IMR-90 (cell line): ENCODE results near the gene ADAM15. TPM values are rescaled to one million over a fixed set of nuclear protein-coding genes. Genes with fewer than 3 reads are reported as not detected.

Source experiments
- ATAC-seq: fragments of 200-7000 bp; cut with Tn5 transposase; 2 replicates; pipeline ENCODE4 v1.9.1; 2020; ENCODE audit warnings: low read depth, mild to moderate bottlenecking, moderate library complexity
- BruUV-seq: library from RNA; stranded (reverse); fragments of 400-500 nt; replicated peaks from 2 replicates; lab custom pipeline; 2021; lab: Mats Ljungman, UMichigan
- CTCF ChIA-PET: fragments of 300-600 bp; formaldehyde crosslinking; extraction: SDS; loops from one replicate; lab custom pipeline; 2021; ENCODE audit warnings: antibody characterized with exemption; lab: Yijun Ruan, JAX
- POLR2A ChIA-PET: fragments of 300-600 bp; sonication (Branson Sonifier 250); formaldehyde crosslinking; loops from one replicate; lab custom pipeline; 2022; ENCODE audit warnings: antibody characterized with exemption; ENCODE audit not compliant: unreplicated experiment; lab: Charles Lee
- DNase-seq: peaks from one replicate; pipeline ENCODE4 v3.0.0; 2013
- H2AFZ ChIP-seq: replicated peaks from 2 replicates; pipeline ENCODE3; 2013; ENCODE audit warnings: low read length, mild to moderate bottlenecking; ENCODE audit not compliant: poor library complexity
- H2AK5ac ChIP-seq: 2 replicates; pipeline ENCODE4 v1.6.1; 2013; ENCODE audit warnings: low read depth, low read length, inconsistent platforms
- H2AK9ac ChIP-seq: replicated peaks from 2 replicates; pipeline ENCODE3; 2013; ENCODE audit warnings: mild to moderate bottlenecking, low read depth, low read length, moderate library complexity; ENCODE audit not compliant: poor library complexity
- H2BK120ac ChIP-seq: 2 replicates; pipeline ENCODE4 v1.6.1; 2013; ENCODE audit warnings: low read depth, low read length, inconsistent platforms
- H2BK15ac ChIP-seq: 3 replicates; pipeline ENCODE4 v1.6.1; 2013; ENCODE audit warnings: low read depth, low read length, inconsistent platforms
- H2BK20ac ChIP-seq: 2 replicates; pipeline ENCODE4 v1.6.1; 2013; ENCODE audit warnings: low read depth, mild to moderate bottlenecking, inconsistent platforms, low read length, moderate library complexity
- H2BK5ac ChIP-seq: 2 replicates; pipeline ENCODE4 v1.6.1; 2013; ENCODE audit warnings: mild to moderate bottlenecking, low read depth, low read length, inconsistent platforms; ENCODE audit not compliant: poor library complexity, severe bottlenecking
- H3K14ac ChIP-seq: replicated peaks from 2 replicates; pipeline ENCODE4 v1.6.1; 2013; ENCODE audit warnings: low read depth, low read length, inconsistent platforms
- H3K18ac ChIP-seq: 2 replicates; pipeline ENCODE4 v1.6.1; 2013; ENCODE audit warnings: low read depth, low read length, control low read depth
- H3K23ac ChIP-seq: 2 replicates; pipeline ENCODE4 v1.6.1; 2013; ENCODE audit warnings: low read depth, low read length, inconsistent platforms
- H3K27ac ChIP-seq: 2 replicates; pipeline ENCODE4 v1.5.1; 2013; ENCODE audit warnings: mild to moderate bottlenecking, control low read depth, low read length; ENCODE audit not compliant: insufficient read depth
- H3K27me3 ChIP-seq: 2 replicates; pipeline ENCODE4 v1.6.1; 2013; ENCODE audit warnings: low read length; ENCODE audit not compliant: control insufficient read depth, insufficient read depth
- H3K36me3 ChIP-seq: 2 replicates; pipeline ENCODE4 v1.6.1; 2013; ENCODE audit warnings: low read length, mixed read lengths; ENCODE audit not compliant: control insufficient read depth, insufficient read depth
- H3K4ac ChIP-seq: 2 replicates; pipeline ENCODE4 v1.6.1; 2013; ENCODE audit warnings: low read depth, low read length, inconsistent platforms
- H3K4me1 ChIP-seq: 2 replicates; pipeline ENCODE4 v1.6.1; 2013; ENCODE audit warnings: low read length, mixed read lengths; ENCODE audit not compliant: control insufficient read depth, insufficient read depth
- H3K4me2 ChIP-seq: 2 replicates; pipeline ENCODE4 v1.6.1; 2013; ENCODE audit warnings: low read depth, mild to moderate bottlenecking, control low read depth, low read length, moderate library complexity
- H3K4me3 ChIP-seq: 2 replicates; pipeline ENCODE4 v1.5.1; 2013; ENCODE audit warnings: low read depth, mild to moderate bottlenecking, control low read depth, low read length, moderate library complexity; ENCODE audit not compliant: insufficient read depth
- H3K56ac ChIP-seq: 2 replicates; pipeline ENCODE4 v1.6.1; 2013; ENCODE audit warnings: low read length, inconsistent platforms; ENCODE audit not compliant: insufficient read depth; ENCODE audit errors: extremely low read depth
- H3K79me1 ChIP-seq, 2 experiments: 2 replicates each; pipeline ENCODE4 v1.6.1; 2013; ENCODE audit warnings: low read length in 2 of 2, inconsistent platforms in 1 of 2, low read depth in 1 of 2
- H3K9ac ChIP-seq: 2 replicates; pipeline ENCODE4 v1.6.1; 2013; ENCODE audit warnings: low read depth, low read length, control low read depth
- H3K9me1 ChIP-seq: 2 replicates; pipeline ENCODE4 v1.6.1; 2013; ENCODE audit warnings: low read length, inconsistent platforms; ENCODE audit not compliant: insufficient read depth
- H3K9me3 ChIP-seq: 2 replicates; pipeline ENCODE4 v1.6.1; 2013; ENCODE audit warnings: low read length; ENCODE audit not compliant: control insufficient read depth, insufficient read depth
- H4K20me1 ChIP-seq: 2 replicates; pipeline ENCODE4 v1.6.1; 2013; ENCODE audit warnings: low read length, inconsistent platforms; ENCODE audit not compliant: insufficient read depth
- H4K5ac ChIP-seq: 2 replicates; pipeline ENCODE4 v1.6.1; 2013; ENCODE audit warnings: mild to moderate bottlenecking, low read depth, low read length, control low read depth
- H4K8ac ChIP-seq, 2 experiments: 2 replicates each; pipeline ENCODE4 v1.6.1; 2013; ENCODE audit warnings: low read depth in 2 of 2, low read length in 2 of 2, control low read depth in 1 of 2, inconsistent platforms in 1 of 2
- H4K91ac ChIP-seq: 2 replicates; pipeline ENCODE4 v1.6.1; 2013; ENCODE audit warnings: low read depth, low read length, inconsistent platforms; ENCODE audit not compliant: insufficient read depth
- BHLHE40 ChIP-seq: fragments of 150-350 bp; IDR thresholded peaks from 2 replicates; pipeline ENCODE4 v1.6.1; 2016; ENCODE audit warnings: mild to moderate bottlenecking, low read depth, low read length
- CHD1 ChIP-seq: IDR thresholded peaks from 2 replicates; pipeline ENCODE4 v1.6.1; 2012; ENCODE audit warnings: low read depth, low read length, improper control_type of control experiment
- MAFK ChIP-seq: IDR thresholded peaks from 2 replicates; pipeline ENCODE4 v1.6.1; 2012; ENCODE audit warnings: low read depth, low read length, improper control_type of control experiment
- MAZ ChIP-seq: IDR thresholded peaks from 2 replicates; pipeline ENCODE4 v1.6.1; 2012; ENCODE audit warnings: low read depth, mild to moderate bottlenecking, low read length, improper control_type of control experiment, moderate library complexity, borderline replicate concordance
- MXI1 ChIP-seq: IDR thresholded peaks from 2 replicates; pipeline ENCODE4 v1.6.1; 2012; ENCODE audit warnings: low read depth, mild to moderate bottlenecking, low read length, moderate library complexity, borderline replicate concordance
- NFE2L2 ChIP-seq: fragments of 150-350 bp; IDR thresholded peaks from 2 replicates; pipeline ENCODE4 v1.6.1; 2016; ENCODE audit warnings: low read depth, mild to moderate bottlenecking, low read length
- POLR2A ChIP-seq: IDR thresholded peaks from 2 replicates; pipeline ENCODE4 v1.6.1; 2012; ENCODE audit warnings: mild to moderate bottlenecking, low read depth, low read length
- RAD21 ChIP-seq: IDR thresholded peaks from 2 replicates; pipeline ENCODE4 v1.6.1; 2012; ENCODE audit warnings: low read length, improper control_type of control experiment
- RCOR1 ChIP-seq: IDR thresholded peaks from 2 replicates; pipeline ENCODE4 v1.6.1; 2012; ENCODE audit warnings: mild to moderate bottlenecking, low read length, improper control_type of control experiment; ENCODE audit not compliant: insufficient replicate concordance
- RFX5 ChIP-seq: IDR thresholded peaks from 2 replicates; pipeline ENCODE4 v1.8.0; 2012; ENCODE audit warnings: low read depth, mild to moderate bottlenecking, low read length, moderate library complexity
- SMC3 ChIP-seq: fragments of 150-350 bp; IDR thresholded peaks from 2 replicates; pipeline ENCODE4 v1.6.1; 2016; ENCODE audit warnings: low read depth, mild to moderate bottlenecking, antibody characterized with exemption, low read length, moderate library complexity
- WGBS, 2 experiments: methylation state at CpG; one replicate each; pipeline versions ENCODE4 v1.1.5 to v1.1.7; 2013; ENCODE audit warnings: missing lambda C conversion rate in 2 of 2; ENCODE audit not compliant: insufficient read length in 1 of 2; ENCODE audit errors: extremely low coverage in 2 of 2; 5-methylcytosine and 5-hydroxymethylcytosine counted together
- dilution Hi-C: fragments of 300-500 bp; cut with HindIII; formaldehyde crosslinking; loops from one replicate; pipeline ENCODE4 v1.14.3; 2018; ENCODE audit warnings: low sequenced_read_pairs; ENCODE audit not compliant: unreplicated experiment
- in situ Hi-C: fragments of 300-500 bp; cut with MboI; formaldehyde crosslinking; loops from 3 replicates; pipeline ENCODE4 v1.14.3; 2019; ENCODE audit warnings: low sequenced_read_pairs, inconsistent platforms, mixed read lengths
- intact Hi-C: fragments of 100-400 bp; cut with micrococcal nuclease; formaldehyde crosslinking; loops from 2 replicates; pipeline ENCODE4 v1.10.0; 2022
- polyA plus RNA-seq, 3 experiments: library from polyadenylated mRNA; depleted of rRNA; stranded (reverse); fragments of >200 nt; gene quantifications; 2 replicates each; pipeline ENCODE4 v1.2.3, GENCODE V29; 2012; ENCODE audit warnings: low replicate concordance in 1 of 3
- total RNA-seq: library from RNA; depleted of rRNA; stranded (reverse); fragments of >200 nt; gene quantifications from 2 replicates; pipeline ENCODE4 v1.2.3, GENCODE V29; 2012
- TF ChIP-seq, protein P1 (sequence below): conservative IDR thresholded peaks from 2 replicates; pipeline ENCODE4 v1.5.1; 2012; ENCODE audit warnings: mild to moderate bottlenecking, low read depth, low read length, improper control_type of control experiment
- TF ChIP-seq, protein P2 (sequence below): fragments of 150-350 bp; IDR thresholded peaks from 2 replicates; pipeline ENCODE4 v1.6.1; 2016; ENCODE audit warnings: low read depth, mild to moderate bottlenecking, low read length, moderate library complexity, borderline replicate concordance
- TF ChIP-seq, protein P3 (sequence below): fragments of 150-350 bp; IDR thresholded peaks from 2 replicates; pipeline ENCODE4 v1.6.1; 2017; ENCODE audit warnings: mild to moderate bottlenecking, antibody characterized with exemption, low read length, low read depth

ADAM15 gene
- total and polyA plus RNA-seq, 2 of the 4 experiments (the other 2 are of a cell fraction) = 25.6 to 52.4 TPM

DNA sequence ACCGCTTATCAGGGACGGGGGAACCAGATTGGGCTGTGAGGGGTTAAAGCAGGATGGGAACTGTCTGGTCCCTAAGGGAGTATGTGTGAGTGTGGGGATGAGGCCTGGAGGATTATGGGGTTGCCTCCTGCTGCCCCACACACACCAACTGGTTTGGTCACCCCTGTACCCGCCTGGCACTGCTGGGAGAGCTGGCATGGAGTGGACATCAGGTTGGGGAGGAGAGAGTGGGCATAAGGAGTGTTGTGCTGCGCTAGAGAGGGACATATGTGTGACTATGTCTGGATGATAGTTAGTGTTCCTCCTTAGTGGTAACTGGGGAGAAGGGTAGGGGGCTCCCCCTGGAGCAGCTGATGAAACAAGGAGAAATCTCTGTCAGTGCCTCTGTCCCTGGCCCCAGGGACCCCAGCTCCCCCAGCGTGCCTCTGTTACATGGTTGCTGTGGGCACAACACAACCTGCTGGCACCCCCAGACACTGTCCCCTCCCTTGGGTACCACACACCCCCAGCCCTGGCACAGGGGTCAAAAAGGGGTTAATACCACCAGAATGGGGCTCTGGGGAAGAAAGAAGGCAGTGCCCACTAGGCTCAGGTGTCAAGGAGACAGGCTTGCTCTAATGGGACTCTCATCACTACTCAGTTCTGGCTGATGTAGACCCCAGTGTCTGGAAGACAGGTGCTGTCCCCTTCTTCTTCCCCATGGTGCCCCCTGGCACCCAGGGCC, 46.6 kb upstream of the ADAM15 start:
- Histone ChIP-seq H2AFZ (peak overlapping the region; percentile 93), H2BK15ac (peak overlapping the region; percentile 97; the same call in 2 of the 3 replicates), H3K9ac (peak overlapping the region; percentile 89), H2BK5ac (peak overlapping the region; percentile 91), H3K14ac (peak overlapping the region; percentile 95), H2BK120ac (peak overlapping the region; percentile 90), H3K9me1 (peaks cover 12% of the 10 kb centered on the region), H4K5ac (peak overlapping the region; percentile 85), H4K91ac (peak overlapping the region; percentile 98), H3K4me3 (peak overlapping the region; percentile 98), H3K4ac (peak overlapping the region; percentile 99), H3K9me3 (no peaks in the 10 kb centered on the region), H2AK5ac (peak overlapping the region; percentile 99), H3K27me3 (no peaks in the 10 kb centered on the region), H3K56ac (peak overlapping the region; percentile 66), H4K20me1 (peaks cover under 1% of the 10 kb centered on the region; the same call in 1 of the 2 replicates), H4K8ac (peak overlapping the region; percentile 92 to 98), H3K18ac (peak overlapping the region; percentile 77), H3K4me2 (peak overlapping the region; percentile 93), H2AK9ac (peak overlapping the region; percentile 99), H3K23ac (peak overlapping the region; percentile 90; the same call in 1 of the 2 replicates), H2BK20ac (peak overlapping the region; percentile 87), H3K4me1 (peaks cover 19% of the 10 kb centered on the region), H3K27ac (peak overlapping the region; percentile 96), H3K36me3 (no peaks in the 10 kb centered on the region; the same call in none of the 2 replicates), H3K79me1 (peaks cover 14 to 71% of the 10 kb centered on the region in 2 experiments)
- ChIA-PET POLR2A (no interaction called here), CTCF (interaction anchor here (1.6 kb wide), 1 partner anchor 12 kb away, joined by 7 read pairs; no protein-coding TSS in a partner anchor)
- ATAC-seq = no peak
- BruUV-seq = no TSS peak
- no peak for DNase-seq
- no CpG with 5 or more reads among the region's 5 CpGs for WGBS, 2 experiments
- in situ Hi-C loops (no loop called here), intact Hi-C loops (loop anchor here (5.0 kb wide), 1 partner anchor 48 kb away; the partner anchor contains the start of gene ADAM15), dilution Hi-C loops (no loop called here)
- no peak for TF ChIP-seq MAFK
- no peak for TF ChIP-seq MXI1
- TF ChIP-seq SMC3 = no peak
- no peak for TF ChIP-seq POLR2A
- TF ChIP-seq, protein P1, sequence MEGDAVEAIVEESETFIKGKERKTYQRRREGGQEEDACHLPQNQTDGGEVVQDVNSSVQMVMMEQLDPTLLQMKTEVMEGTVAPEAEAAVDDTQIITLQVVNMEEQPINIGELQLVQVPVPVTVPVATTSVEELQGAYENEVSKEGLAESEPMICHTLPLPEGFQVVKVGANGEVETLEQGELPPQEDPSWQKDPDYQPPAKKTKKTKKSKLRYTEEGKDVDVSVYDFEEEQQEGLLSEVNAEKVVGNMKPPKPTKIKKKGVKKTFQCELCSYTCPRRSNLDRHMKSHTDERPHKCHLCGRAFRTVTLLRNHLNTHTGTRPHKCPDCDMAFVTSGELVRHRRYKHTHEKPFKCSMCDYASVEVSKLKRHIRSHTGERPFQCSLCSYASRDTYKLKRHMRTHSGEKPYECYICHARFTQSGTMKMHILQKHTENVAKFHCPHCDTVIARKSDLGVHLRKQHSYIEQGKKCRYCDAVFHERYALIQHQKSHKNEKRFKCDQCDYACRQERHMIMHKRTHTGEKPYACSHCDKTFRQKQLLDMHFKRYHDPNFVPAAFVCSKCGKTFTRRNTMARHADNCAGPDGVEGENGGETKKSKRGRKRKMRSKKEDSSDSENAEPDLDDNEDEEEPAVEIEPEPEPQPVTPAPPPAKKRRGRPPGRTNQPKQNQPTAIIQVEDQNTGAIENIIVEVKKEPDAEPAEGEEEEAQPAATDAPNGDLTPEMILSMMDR = no peak
- TF ChIP-seq, protein P2, sequence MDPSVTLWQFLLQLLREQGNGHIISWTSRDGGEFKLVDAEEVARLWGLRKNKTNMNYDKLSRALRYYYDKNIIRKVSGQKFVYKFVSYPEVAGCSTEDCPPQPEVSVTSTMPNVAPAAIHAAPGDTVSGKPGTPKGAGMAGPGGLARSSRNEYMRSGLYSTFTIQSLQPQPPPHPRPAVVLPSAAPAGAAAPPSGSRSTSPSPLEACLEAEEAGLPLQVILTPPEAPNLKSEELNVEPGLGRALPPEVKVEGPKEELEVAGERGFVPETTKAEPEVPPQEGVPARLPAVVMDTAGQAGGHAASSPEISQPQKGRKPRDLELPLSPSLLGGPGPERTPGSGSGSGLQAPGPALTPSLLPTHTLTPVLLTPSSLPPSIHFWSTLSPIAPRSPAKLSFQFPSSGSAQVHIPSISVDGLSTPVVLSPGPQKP = no peak
- TF ChIP-seq RFX5 = no peak
- no peak for TF ChIP-seq RAD21
- TF ChIP-seq MAZ = no peak
- TF ChIP-seq CHD1 = no peak
- TF ChIP-seq RCOR1 = no peak
- TF ChIP-seq, protein P3, sequence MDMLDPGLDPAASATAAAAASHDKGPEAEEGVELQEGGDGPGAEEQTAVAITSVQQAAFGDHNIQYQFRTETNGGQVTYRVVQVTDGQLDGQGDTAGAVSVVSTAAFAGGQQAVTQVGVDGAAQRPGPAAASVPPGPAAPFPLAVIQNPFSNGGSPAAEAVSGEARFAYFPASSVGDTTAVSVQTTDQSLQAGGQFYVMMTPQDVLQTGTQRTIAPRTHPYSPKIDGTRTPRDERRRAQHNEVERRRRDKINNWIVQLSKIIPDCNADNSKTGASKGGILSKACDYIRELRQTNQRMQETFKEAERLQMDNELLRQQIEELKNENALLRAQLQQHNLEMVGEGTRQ = no peak
- no peak for TF ChIP-seq BHLHE40
- TF ChIP-seq NFE2L2 = no peak
